GM23338 (cell line): ENCODE results near the gene OR2A42.
"Not testable (repeated sequence)": the region's sequence is repeated elsewhere in the genome, so short reads cannot be mapped to it uniquely, and the experiment has no call there.

Experiments
- CTCF ChIP-seq, 2 experiments: fragments of 200-600 bp in 1 of 2; sonication (generic) in 1 of 2; conservative IDR thresholded peaks; 2 replicates each; pipeline versions ENCODE4 v1.5.1 to v1.6.1; 2016 to 2017; ENCODE audit warnings: antibody characterized with exemption in 2 of 2, low read depth in 2 of 2, mild to moderate bottlenecking in 2 of 2, moderate library complexity in 1 of 2
- POLR2AphosphoS5 ChIP-seq: IDR thresholded peaks from 2 replicates; pipeline ENCODE4 v1.6.1; 2016; ENCODE audit warnings: antibody characterized with exemption, low read depth

GRCh38 chr7:144193782-144194181 is 45.6 kb downstream of the OR2A42 start:
- TF ChIP-seq CTCF (conservative IDR thresholded peaks at IDR 0.05; ENCODE audit: low read depth in 2 of 2); POLR2AphosphoS5: not testable (repeated sequence)
